SK-N-SH treated with all-trans-retinoic acid at 6 μM for 48 hours (cell line): ENCODE results near the gene RTP1.
"Not testable (repeated sequence)": the region's sequence is repeated elsewhere in the genome, so short reads cannot be mapped to it uniquely, and the experiment has no call there.

Experiments
- ARNTL ChIP-seq: fragments of 450-650 bp; formaldehyde crosslinking; IDR thresholded peaks from 2 replicates; pipeline ENCODE4 v1.5.0; 2020; ENCODE audit warnings: low read depth, mild to moderate bottlenecking, moderate library complexity, borderline replicate concordance
- BACH2 ChIP-seq: fragments of 250-450 bp; sonication (Bioruptor Pico); IDR thresholded peaks from 2 replicates; pipeline ENCODE4 v1.9.0; 2021; ENCODE audit warnings: mild to moderate bottlenecking, borderline replicate concordance
- CSRNP3 ChIP-seq: fragments of 250-450 bp; sonication (Bioruptor Pico); IDR thresholded peaks from 2 replicates; pipeline ENCODE4 v1.5.1; 2021; ENCODE audit warnings: mild to moderate bottlenecking, moderate library complexity
- ISL1 ChIP-seq: fragments of 250-450 bp; sonication (Bioruptor Pico); IDR thresholded peaks from 2 replicates; pipeline ENCODE4 v2.1.2; 2022; ENCODE audit warnings: mild to moderate bottlenecking, moderate library complexity
- RARB ChIP-seq: fragments of 250-450 bp; sonication (Bioruptor Pico); IDR thresholded peaks from 2 replicates; pipeline ENCODE4 v1.8.0; 2021; ENCODE audit warnings: mild to moderate bottlenecking, moderate library complexity
- TCF4 ChIP-seq: fragments of 250-450 bp; sonication (Bioruptor Pico); IDR thresholded peaks from 2 replicates; pipeline ENCODE4 v1.8.0; 2021; ENCODE audit warnings: mild to moderate bottlenecking, moderate library complexity, borderline replicate concordance
- ZFP30 ChIP-seq: fragments of 450-650 bp; formaldehyde crosslinking; IDR thresholded peaks from 2 replicates; pipeline ENCODE4 v1.5.0; 2022; ENCODE audit warnings: mild to moderate bottlenecking, moderate library complexity
- ZNF70 ChIP-seq: fragments of 450-650 bp; formaldehyde crosslinking; IDR thresholded peaks from 2 replicates; pipeline ENCODE4 v1.5.0; 2020; ENCODE audit warnings: mild to moderate bottlenecking, moderate library complexity
- TF ChIP-seq, protein P1 (sequence below): fragments of 250-450 bp; sonication (Bioruptor Pico); IDR thresholded peaks from 2 replicates; pipeline ENCODE4 v1.8.0; 2020; ENCODE audit warnings: mild to moderate bottlenecking, moderate library complexity, borderline replicate concordance

- TF ChIP-seq CSRNP3 (CRISPR knock-in tag); ARNTL; TCF4 (CRISPR knock-in tag); ZNF70; BACH2 (CRISPR knock-in tag); ISL1 (CRISPR knock-in tag); ZFP30 (CRISPR knock-in tag); RARB (CRISPR knock-in tag): not testable (repeated sequence)
- TF ChIP-seq, protein P1, sequence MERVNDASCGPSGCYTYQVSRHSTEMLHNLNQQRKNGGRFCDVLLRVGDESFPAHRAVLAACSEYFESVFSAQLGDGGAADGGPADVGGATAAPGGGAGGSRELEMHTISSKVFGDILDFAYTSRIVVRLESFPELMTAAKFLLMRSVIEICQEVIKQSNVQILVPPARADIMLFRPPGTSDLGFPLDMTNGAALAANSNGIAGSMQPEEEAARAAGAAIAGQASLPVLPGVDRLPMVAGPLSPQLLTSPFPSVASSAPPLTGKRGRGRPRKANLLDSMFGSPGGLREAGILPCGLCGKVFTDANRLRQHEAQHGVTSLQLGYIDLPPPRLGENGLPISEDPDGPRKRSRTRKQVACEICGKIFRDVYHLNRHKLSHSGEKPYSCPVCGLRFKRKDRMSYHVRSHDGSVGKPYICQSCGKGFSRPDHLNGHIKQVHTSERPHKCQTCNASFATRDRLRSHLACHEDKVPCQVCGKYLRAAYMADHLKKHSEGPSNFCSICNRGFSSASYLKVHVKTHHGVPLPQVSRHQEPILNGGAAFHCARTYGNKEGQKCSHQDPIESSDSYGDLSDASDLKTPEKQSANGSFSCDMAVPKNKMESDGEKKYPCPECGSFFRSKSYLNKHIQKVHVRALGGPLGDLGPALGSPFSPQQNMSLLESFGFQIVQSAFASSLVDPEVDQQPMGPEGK (CRISPR knock-in tag), result not testable (repeated sequence)
Observed at GRCh38 chr3:187170911-187171310, 26.4 kb upstream of the RTP1 start.
